SU-DHL-6 (cell line): ENCODE data around the gene KRTAP3-1.
"Not testable (repeated sequence)": the region's sequence is repeated elsewhere in the genome, so short reads cannot be mapped to it uniquely, and the experiment has no call there.

Experiments
- H2AFZ ChIP-seq: fragments of 200-600 bp; sonication (generic); 2 replicates; pipeline ENCODE4 v1.6.1; 2014; ENCODE audit warnings: low read depth, mild to moderate bottlenecking, moderate library complexity, mixed read lengths, antibody characterized with exemption, low read length; ENCODE audit not compliant: severe bottlenecking
- H3F3A ChIP-seq: fragments of 200-600 bp; shearing (Covaris generic); 2 replicates; pipeline ENCODE4 v1.6.0; 2016; ENCODE audit warnings: antibody characterized with exemption, mild to moderate bottlenecking; ENCODE audit not compliant: insufficient read depth
- H3K27ac ChIP-seq: fragments of 200-600 bp; sonication (generic); 2 replicates; pipeline ENCODE4 v1.5.1; 2016; ENCODE audit warnings: low read depth, mild to moderate bottlenecking, low read length, moderate library complexity, mixed read lengths
- H3K27me3 ChIP-seq: fragments of 200-600 bp; sonication (generic), shearing (Covaris generic); 2 replicates; pipeline ENCODE4 v1.6.0; 2014; ENCODE audit warnings: mild to moderate bottlenecking, low read length
- H3K36me3 ChIP-seq: fragments of 200-600 bp; sonication (generic); 2 replicates; pipeline ENCODE4 v1.6.1; 2014; ENCODE audit warnings: mild to moderate bottlenecking, low read length, mixed read lengths
- H3K4me2 ChIP-seq: fragments of 300-600, 200-600 bp; shearing (Covaris generic), sonication (generic); 2 replicates; pipeline ENCODE4 v1.6.0; 2014; ENCODE audit warnings: low read length, low read depth, mild to moderate bottlenecking; ENCODE audit not compliant: poor library complexity, severe bottlenecking
- H3K4me3 ChIP-seq: fragments of 200-600 bp; sonication (generic); 2 replicates; pipeline ENCODE4 v1.5.1; 2014; ENCODE audit warnings: antibody characterized with exemption, low read length, mild to moderate bottlenecking, mixed read lengths; ENCODE audit not compliant: insufficient read depth, poor library complexity, severe bottlenecking
- H3K79me2 ChIP-seq: fragments of 200-600 bp; sonication (generic); 2 replicates; pipeline ENCODE4 v1.6.1; 2014; ENCODE audit warnings: mild to moderate bottlenecking, low read length, moderate library complexity; ENCODE audit not compliant: insufficient read depth
- H3K9ac ChIP-seq: fragments of 200-600 bp; sonication (generic); 2 replicates; pipeline ENCODE4 v1.7.0; 2014; ENCODE audit warnings: mild to moderate bottlenecking, low read length
- H3K9me2 ChIP-seq: fragments of 200-600 bp; sonication (generic); replicated peaks from 2 replicates; pipeline ENCODE4 v1.6.1; 2014; ENCODE audit warnings: low read length; ENCODE audit not compliant: insufficient read depth
- H3K9me3 ChIP-seq: fragments of 200-600 bp; sonication (generic); 2 replicates; pipeline ENCODE4 v1.6.1; 2014; ENCODE audit warnings: low read length, mixed read lengths; ENCODE audit not compliant: insufficient read depth
- H4K20me1 ChIP-seq: fragments of 200-600 bp; sonication (generic); 2 replicates; pipeline ENCODE4 v1.6.1; 2014; ENCODE audit warnings: low read depth, mild to moderate bottlenecking, antibody characterized with exemption, low read length, moderate library complexity, mixed read lengths
- CTCF ChIP-seq: fragments of 200-600 bp; sonication (generic); IDR thresholded peaks from one replicate; pipeline ENCODE4 v1.5.1; 2017; ENCODE audit warnings: antibody characterized with exemption, mild to moderate bottlenecking, low read length, moderate library complexity; ENCODE audit not compliant: insufficient read depth, poor library complexity, severe bottlenecking
- EZH2phosphoT487 ChIP-seq: fragments of 200-600 bp; sonication (generic), shearing (Covaris generic); conservative IDR thresholded peaks from 2 replicates; pipeline ENCODE4 v1.6.1; 2018; ENCODE audit warnings: mild to moderate bottlenecking, antibody characterized with exemption, low read length, moderate library complexity, mixed read lengths

The KRTAP3-1 gene

DNA sequence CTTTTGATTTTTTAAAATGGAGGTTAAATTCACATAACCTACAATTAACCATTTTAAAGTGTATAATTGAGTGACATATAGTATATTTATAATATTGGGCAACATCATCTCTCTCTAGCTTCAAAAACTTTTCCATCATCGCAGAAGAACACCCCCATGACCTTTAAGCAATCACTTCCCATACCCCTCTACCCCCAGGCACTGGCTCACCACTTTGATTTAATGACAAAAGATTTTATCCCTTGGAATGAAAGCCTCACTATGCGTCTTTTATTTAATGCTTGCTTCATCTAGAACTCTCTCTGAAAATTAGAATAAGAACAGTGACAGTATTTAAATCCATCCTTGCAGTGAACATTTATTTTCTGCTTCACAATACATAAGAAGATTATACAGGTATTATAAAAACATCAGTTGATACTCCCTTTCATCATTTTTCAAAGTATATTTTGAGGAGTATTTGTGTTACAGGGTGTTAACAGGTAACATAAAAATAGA is 29.0 kb upstream of the KRTAP3-1 start:
- H3K27ac ChIP-seq, result no peak overlapping the region
- H3K9me2 ChIP-seq, result no peaks in the 10 kb centered on the region
- H3K9me3 ChIP-seq, result peaks cover 8% of the 10 kb centered on the region; the same call in 1 of the 2 replicates
- 0 out of 2 replicates have a peak, but pooled peaks cover 3% of the 10 kb centered on the region for H3K27me3 ChIP-seq
- no peaks in the 10 kb centered on the region for H3F3A ChIP-seq
- H3K4me3 ChIP-seq, result no peak overlapping the region
- H3K4me2 ChIP-seq, result no peak overlapping the region
- H3K36me3 ChIP-seq, result no peaks in the 10 kb centered on the region
- no peak overlapping the region for H2AFZ ChIP-seq
- H3K9ac ChIP-seq, result no peak overlapping the region
- no peaks in the 10 kb centered on the region for H3K79me2 ChIP-seq
- TF ChIP-seq EZH2phosphoT487 (no peak), CTCF (no peak)
- H4K20me1 ChIP-seq, result no peaks in the 10 kb centered on the region

DNA sequence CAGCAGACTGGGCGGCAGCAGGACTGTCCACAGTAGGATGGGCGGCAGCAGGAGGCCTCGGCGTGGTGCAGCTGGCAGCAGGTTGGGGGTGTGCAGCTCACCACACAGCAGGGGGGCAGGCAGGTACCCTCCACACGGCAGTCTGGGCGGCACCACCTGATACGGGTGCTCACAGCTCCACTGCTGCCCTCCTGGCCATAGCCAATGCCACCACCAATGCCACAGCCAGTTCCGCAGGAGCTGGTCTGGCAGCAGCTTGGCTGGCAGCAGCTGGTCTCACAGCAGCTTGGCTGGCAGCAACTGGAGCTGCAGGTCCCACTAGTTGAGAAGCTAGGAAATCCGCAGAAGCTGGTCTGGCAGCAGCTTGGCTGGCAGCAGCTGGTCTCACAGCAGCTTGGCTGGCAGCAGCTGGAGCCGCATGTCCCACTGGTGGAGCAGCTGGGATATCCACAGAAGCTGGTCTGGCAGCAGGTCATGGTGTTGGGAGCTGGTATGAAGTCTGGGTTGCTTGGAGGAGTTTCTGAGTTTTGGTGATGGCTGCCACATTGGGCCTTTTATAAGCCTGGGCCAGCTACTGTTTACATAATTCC is 25.5 kb upstream of the KRTAP3-1 start, which contains the start of gene KRTAP1-3:
Gene KRTAP1-3, minus strand, starts transcription at position 529 of the 590 bp plus-strand sequence. Its CDS starts 53 bp downstream, at position 476.
- H3K27me3 ChIP-seq, H3K79me2 ChIP-seq, H3K27ac ChIP-seq, H3K9ac ChIP-seq, H3K4me2 ChIP-seq, H3K4me3 ChIP-seq, H3F3A ChIP-seq, H3K9me2 ChIP-seq, H3K36me3 ChIP-seq, H3K9me3 ChIP-seq, H2AFZ ChIP-seq, H4K20me1 ChIP-seq: not testable (repeated sequence)

DNA sequence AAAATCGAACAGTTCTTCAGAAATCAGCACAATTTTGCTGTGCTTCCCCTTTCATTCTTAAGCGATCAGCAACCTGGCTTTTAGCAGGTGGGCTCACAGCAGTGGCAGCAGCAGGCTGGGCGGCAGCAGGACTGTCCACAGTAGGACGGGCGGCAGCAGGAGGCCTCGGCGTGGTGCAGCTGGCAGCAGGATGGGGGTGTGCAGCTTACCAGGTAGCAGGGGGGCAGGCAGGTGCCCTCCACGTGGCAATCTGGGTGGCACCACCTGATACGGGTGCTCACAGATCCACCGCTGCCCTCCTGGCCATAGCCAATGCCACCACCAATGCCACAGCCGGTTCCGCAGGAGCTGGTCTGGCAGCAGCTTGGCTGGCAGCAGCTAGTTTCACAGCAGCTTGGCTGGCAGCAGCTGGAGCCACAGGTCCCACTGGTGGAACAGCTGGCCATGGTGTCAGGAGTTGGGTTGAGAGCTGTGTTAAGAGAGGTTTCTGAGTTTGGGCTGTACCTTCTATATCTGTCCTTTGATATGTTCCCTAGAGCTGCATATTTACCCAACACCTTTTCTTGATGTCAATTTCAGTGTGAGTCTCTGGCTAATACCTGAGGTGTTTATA is 20.8 kb upstream of the KRTAP3-1 start, which contains the start of gene KRTAP1-4:
Gene KRTAP1-4, minus strand, starts transcription at position 563 of the 613 bp plus-strand sequence. Its CDS starts 117 bp downstream, at position 446.
- Histone ChIP-seq H3K9me2 (no peaks in the 10 kb centered on the region), H3K27me3 (no peaks in the 10 kb centered on the region), H3K79me2 (no peaks in the 10 kb centered on the region), H3K4me2 (no peak within 1 kb of the TSS), H3K27ac (no peak within 1 kb of the TSS), H4K20me1 (no peaks in the 10 kb centered on the region), H3K9ac (no peak within 1 kb of the TSS), H3K36me3 (no peaks in the 10 kb centered on the region), H2AFZ (no peak within 1 kb of the TSS), H3K4me3 (no peak within 1 kb of the TSS), H3F3A (no peaks in the 10 kb centered on the region), H3K9me3 (no peaks in the 10 kb centered on the region)
- TF ChIP-seq CTCF, result no peak
- no peak for TF ChIP-seq EZH2phosphoT487

DNA sequence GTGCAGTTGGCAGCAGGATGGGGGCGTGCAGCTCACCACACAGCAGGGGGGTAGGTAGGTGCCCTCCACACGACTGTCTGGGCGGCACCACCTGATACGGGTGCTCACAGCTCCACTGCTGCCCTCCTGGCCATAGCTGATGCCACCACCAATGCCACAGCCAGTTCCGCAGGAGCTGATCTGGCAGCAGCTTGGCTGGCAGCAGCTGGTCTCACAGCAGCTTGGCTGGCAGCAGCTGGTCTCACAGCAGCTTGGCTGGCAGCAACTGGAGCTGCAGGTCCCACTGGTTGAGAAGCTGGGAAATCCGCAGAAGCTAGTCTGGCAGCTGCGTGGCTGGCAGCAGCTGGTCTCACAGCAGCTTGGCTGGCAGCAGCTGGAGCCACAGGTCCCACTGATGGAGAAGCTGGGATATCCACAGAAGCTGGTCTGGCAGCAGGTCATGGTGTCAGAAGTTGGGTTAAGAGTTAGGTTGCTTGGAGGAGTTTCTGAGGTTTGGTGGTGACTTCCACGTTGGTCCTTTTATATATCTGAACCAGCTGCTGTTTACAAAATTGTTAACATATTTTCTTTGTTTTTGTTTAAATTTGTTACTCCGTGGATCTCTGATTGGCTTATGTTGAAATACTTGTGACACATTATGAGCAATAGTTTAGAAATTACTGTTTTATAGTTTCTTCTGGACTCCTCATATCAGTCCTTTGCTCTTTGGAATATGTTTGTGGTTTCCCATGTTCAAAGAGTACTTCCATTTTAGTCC is 18.0 kb upstream of the KRTAP3-1 start, which contains the start of gene KRTAP1-5:
Gene KRTAP1-5, minus strand, starts transcription at position 494 of the 757 bp plus-strand sequence. Its CDS starts 53 bp downstream, at position 441.
- Histone ChIP-seq H3K4me2 (no peak within 1 kb of the TSS), H3K36me3 (no peaks in the 10 kb centered on the region), H3K4me3 (no peak within 1 kb of the TSS), H3K27me3 (no peaks in the 10 kb centered on the region), H3K9me3 (no peaks in the 10 kb centered on the region), H3K27ac (no peak within 1 kb of the TSS), H3K9me2 (no peaks in the 10 kb centered on the region), H4K20me1 (no peaks in the 10 kb centered on the region), H3F3A (no peaks in the 10 kb centered on the region), H2AFZ (no peak within 1 kb of the TSS), H3K9ac (no peak within 1 kb of the TSS), H3K79me2 (no peaks in the 10 kb centered on the region)
- TF ChIP-seq CTCF (no peak), EZH2phosphoT487 (no peak)
